ENCODE results near the gene CCNT1. TPM values are rescaled to one million over a fixed set of nuclear protein-coding genes. Genes with fewer than 3 reads are reported as not detected.
"Not testable (repeated sequence)": the region's sequence is repeated elsewhere in the genome, so short reads cannot be mapped to it uniquely, and the experiment has no call there.

The CCNT1 gene
- total RNA-seq, 4 donors from 2014 or later, result 17.9 to 40.3 (median 23.1) TPM

GRCh38 chr12:48712209-48712608 lies 4.3 kb downstream of the CCNT1 start:
- WGBS, 2 donors (ENCODE audit: low coverage in 1 of 2), result 95 to 98% methylated on average over 5 to 6 of the region's 10 CpGs
- Histone ChIP-seq H3K27me3 (no peaks in the 10 kb centered on the region), H3K4me1 (peaks cover 0 to 80% (median 15%) of the 10 kb centered on the region in 3 donors), H3K36me3 (peaks cover 0 to 66% of the 10 kb centered on the region in 2 donors), H3K4me3 (no peak overlapping the region), H3K27ac (no peak overlapping the region), H3K9me3 (no peaks in the 10 kb centered on the region)
- no peak for ATAC-seq
- no peak for TF ChIP-seq POLR2A (IDR thresholded peaks at IDR 0.05)
- no peak for TF ChIP-seq CTCF (IDR thresholded peaks at IDR 0.05)
- TF ChIP-seq POLR2AphosphoS5 (IDR thresholded peaks at IDR 0.05), result no peak
- TF ChIP-seq EP300 (IDR thresholded peaks at IDR 0.05), result no peak

GRCh38 chr12:48698822-48699221 lies 17.7 kb downstream of the CCNT1 start:
- H3K27ac ChIP-seq, ATAC-seq, H3K27me3 ChIP-seq, H3K4me3 ChIP-seq, H3K4me1 ChIP-seq, H3K9me3 ChIP-seq: not testable (repeated sequence)
- H3K36me3 ChIP-seq, result peaks cover 4 to 98% of the 10 kb centered on the region in 2 donors
- WGBS, 2 donors (ENCODE audit: low coverage in 1 of 2), result 96 to 100% methylated on average over 1 to 7 of the region's 7 CpGs

DNA sequence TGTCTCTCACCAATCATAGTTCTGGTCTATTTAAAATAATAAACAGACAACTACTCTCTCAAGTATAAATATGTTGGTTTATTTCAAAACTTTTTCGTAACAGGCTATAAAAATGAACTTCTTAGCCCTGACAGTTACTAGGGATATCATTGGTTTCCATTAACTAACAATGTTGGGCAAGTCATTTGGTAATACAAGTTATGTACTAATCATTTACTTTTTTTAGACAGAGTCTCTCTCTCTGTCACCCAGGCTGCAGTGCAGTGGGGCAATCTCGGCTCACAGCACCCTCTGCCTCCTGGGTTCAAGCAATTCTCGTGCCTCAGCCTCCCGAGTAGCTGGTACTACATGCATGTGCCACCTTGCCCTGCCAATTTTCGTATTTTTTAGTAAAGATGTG lies 19.9 kb downstream of the CCNT1 start:
- 92 to 93% methylated on average over 2 to 5 of the region's 5 CpGs for WGBS, 2 donors (ENCODE audit: low coverage in 1 of 2)
- no peak for TF ChIP-seq POLR2A (IDR thresholded peaks at IDR 0.05)
- no peak for TF ChIP-seq POLR2AphosphoS5 (IDR thresholded peaks at IDR 0.05)
- no peak for TF ChIP-seq EP300 (IDR thresholded peaks at IDR 0.05)
- ATAC-seq, result no peak

DNA sequence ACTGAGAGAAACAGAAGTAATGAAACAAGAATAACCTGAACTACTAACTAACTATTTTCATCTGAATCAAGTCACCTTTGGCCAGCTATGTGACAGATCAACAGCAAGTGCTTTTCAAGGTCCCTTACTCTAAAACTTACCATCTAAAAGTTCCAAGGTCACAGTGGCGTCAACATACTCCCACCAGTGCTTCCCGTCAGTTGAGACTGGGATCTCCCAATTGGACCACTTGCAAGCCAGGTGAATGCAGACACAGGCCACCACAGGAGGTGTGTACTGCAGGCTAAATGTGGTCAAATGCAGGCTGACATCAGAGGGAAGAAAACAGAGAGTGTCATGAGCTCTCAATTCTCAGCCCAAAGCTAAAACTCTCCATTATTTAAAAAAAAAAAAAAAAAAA lies 20.6 kb downstream of the CCNT1 start:
- ATAC-seq, result no peak
- H3K9me3 ChIP-seq, result no peaks in the 10 kb centered on the region
- H3K27ac ChIP-seq, result no peak overlapping the region
- WGBS, 2 donors (ENCODE audit: low coverage in 1 of 2), result 61 to 80% methylated on average over 1 to 2 of the region's 2 CpGs
- no peak for TF ChIP-seq POLR2AphosphoS5 (IDR thresholded peaks at IDR 0.05)
- TF ChIP-seq CTCF (IDR thresholded peaks at IDR 0.05), result no peak
- H3K4me1 ChIP-seq, result peaks cover 0 to 14% (median 4%) of the 10 kb centered on the region in 3 donors
- peaks cover 4 to 92% of the 10 kb centered on the region in 2 donors for H3K36me3 ChIP-seq
- no peaks in the 10 kb centered on the region for H3K27me3 ChIP-seq
- H3K4me3 ChIP-seq, result no peak overlapping the region

More for the DNA sequence above, 19.9 kb downstream of the CCNT1 start:
- Histone ChIP-seq H3K27me3 (no peaks in the 10 kb centered on the region), H3K4me3 (no peak overlapping the region), H3K9me3 (no peaks in the 10 kb centered on the region), H3K27ac (no peak overlapping the region), H3K36me3 (peaks cover 4 to 98% of the 10 kb centered on the region in 2 donors), H3K4me1 (peaks cover 0 to 6% (median 3%) of the 10 kb centered on the region in 3 donors)

- peaks cover 0 to 23% (median 4%) of the 10 kb centered on the region in 3 donors for H3K4me1 ChIP-seq
- H3K36me3 ChIP-seq, result peaks cover 4 to 90% of the 10 kb centered on the region in 2 donors
- H3K27ac ChIP-seq, result no peak overlapping the region
- H3K27me3 ChIP-seq, result no peaks in the 10 kb centered on the region
- no peak for ATAC-seq
- H3K9me3 ChIP-seq, result no peaks in the 10 kb centered on the region
- no peak overlapping the region for H3K4me3 ChIP-seq
- TF ChIP-seq CTCF (IDR thresholded peaks at IDR 0.05), result no peak
- no peak for TF ChIP-seq POLR2A (IDR thresholded peaks at IDR 0.05)
- no peak for TF ChIP-seq POLR2AphosphoS5 (IDR thresholded peaks at IDR 0.05)
- TF ChIP-seq EP300 (IDR thresholded peaks at IDR 0.05), result no peak
- WGBS, 2 donors (ENCODE audit: low coverage in 1 of 2), result 80 to 100% methylated on average over 2 to 4 of the region's 6 CpGs
Observed at GRCh38 chr12:48694038-48694437, 22.5 kb downstream of the CCNT1 start.

DNA sequence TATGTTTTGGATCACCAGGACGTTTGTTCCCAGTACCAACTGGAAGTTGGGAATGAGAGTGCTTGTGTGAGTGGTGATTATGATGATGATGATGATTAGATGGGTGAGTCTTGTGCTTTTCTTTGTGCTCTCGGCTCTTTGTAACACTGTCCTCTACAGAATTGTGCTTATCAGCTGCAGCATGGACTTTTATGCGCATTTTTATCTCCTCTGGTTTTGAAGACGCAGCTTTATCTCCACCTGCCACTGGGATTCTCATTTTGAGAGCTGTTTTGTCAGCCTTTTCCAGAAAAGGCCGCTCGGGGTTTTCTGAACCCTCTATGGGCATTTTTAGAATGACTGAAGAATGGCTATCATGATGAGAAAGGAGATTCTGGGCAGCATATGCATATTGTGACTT lies 22.9 kb downstream of the CCNT1 start:
- Histone ChIP-seq H3K4me3 (no peak overlapping the region), H3K4me1 (peaks cover 0 to 23% (median 4%) of the 10 kb centered on the region in 3 donors), H3K27ac (no peak overlapping the region), H3K36me3 (peaks cover 4 to 90% of the 10 kb centered on the region in 2 donors), H3K27me3 (no peaks in the 10 kb centered on the region), H3K9me3 (no peaks in the 10 kb centered on the region)
- 81 to 100% methylated on average over 5 to 6 of the region's 6 CpGs for WGBS, 2 donors (ENCODE audit: low coverage in 1 of 2)
- ATAC-seq, result no peak
- TF ChIP-seq POLR2A (IDR thresholded peaks at IDR 0.05), result no peak
- TF ChIP-seq CTCF (IDR thresholded peaks at IDR 0.05), result no peak
- no peak for TF ChIP-seq POLR2AphosphoS5 (IDR thresholded peaks at IDR 0.05)
- no peak for TF ChIP-seq EP300 (IDR thresholded peaks at IDR 0.05)

All from gastroesophageal sphincter (tissue), 4 donors.